Measurements from ENCODE around the gene DIDO1.

DIDO1 gene

DNA sequence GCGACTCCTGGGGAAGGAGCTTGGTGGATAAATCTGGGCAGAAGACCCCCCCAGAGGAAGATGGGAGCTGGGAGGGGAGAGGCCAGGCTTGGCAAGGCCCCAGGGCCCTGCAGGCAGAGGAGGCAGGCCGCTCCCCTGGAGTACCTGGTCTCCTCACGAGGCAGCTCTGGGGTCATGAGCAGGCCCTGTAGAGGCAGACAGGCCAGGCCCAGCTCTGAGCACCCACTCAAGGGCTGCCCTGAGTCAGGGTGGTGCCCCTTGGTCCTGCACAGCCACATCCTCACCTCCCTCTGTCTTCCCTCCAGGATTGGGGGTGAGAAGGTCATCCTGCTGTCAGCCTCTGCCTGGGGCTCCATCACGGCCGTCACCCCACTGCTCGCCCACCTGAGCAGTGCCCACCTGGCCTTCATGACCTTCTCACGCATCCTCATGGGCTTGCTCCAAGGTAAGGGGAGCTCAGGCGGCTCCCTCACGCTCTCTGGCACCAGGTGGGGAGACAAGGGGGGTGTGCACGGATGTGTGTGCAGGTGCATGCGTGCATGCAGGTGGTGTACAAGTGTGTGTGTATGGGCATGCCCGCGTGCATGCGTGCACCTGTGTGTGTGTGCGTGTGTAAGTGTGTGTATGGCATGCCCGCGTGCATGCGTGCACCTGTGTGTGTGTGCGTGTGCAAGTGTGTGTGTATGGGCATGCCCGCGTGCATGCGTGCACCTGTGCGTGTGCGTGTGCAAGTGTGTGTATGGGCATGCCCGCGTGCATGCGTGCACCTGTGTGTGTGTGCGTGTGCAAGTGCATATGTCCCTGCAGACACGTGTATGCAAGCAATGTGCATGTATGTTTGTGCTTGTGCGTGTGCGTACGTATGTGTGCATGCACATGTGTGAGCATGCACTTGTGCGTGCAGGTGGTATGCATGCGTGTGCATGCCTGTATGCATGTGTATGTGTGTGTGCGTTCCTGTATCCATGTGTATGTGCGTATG lies 31.1 kb upstream of the DIDO1 start:
- Mint-ChIP-seq H3K27me3 (no peaks in the 10 kb centered on the region), H3K9me3 (no peaks in the 10 kb centered on the region), H3K27ac (no peak overlapping the region)

DNA sequence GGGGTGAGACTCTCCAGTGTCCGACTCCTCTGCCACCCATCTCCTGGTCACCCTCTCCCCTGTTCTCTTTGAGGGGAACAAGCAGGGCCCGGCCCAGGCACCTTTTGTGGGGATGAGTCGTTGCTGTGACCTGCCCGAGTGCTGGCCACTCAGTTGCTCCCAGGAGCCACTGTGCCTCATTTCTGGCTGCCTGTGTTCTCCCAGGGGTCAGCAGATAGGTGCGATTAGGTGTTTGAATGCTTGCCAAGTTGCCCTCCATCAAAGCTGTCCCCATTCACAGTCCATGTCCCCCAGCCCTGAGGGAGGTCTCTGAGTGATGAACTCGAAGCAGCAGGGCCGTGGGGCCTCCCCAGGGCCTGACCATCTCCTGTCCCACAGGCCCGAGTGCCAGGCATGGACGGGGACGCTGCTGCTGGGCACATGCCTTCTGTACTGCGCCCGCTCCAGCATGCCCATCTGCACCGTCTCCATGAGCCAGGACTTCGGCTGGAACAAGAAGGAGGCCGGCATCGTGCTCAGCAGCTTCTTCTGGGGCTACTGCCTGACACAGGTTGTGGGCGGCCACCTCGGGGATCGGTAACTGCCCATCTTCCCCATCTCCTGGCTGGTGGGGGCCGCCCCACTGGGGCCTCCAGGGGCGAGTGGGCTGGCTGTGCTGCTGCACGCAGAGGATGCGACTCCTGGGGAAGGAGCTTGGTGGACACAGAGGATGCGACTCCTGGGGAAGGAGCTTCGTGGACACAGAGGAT lies 30.3 kb upstream of the DIDO1 start:
- Mint-ChIP-seq H3K27me3 (no peaks in the 10 kb centered on the region), H3K4me3 (no peak overlapping the region), H3K27ac (no peak overlapping the region), H3K4me1 (ENCODE audit: low read depth) (peaks cover 41% of the 10 kb centered on the region), H3K36me3 (ENCODE audit: low read depth) (peaks cover 8% of the 10 kb centered on the region), H3K9me3 (no peaks in the 10 kb centered on the region)

More for the DNA sequence above, 31.1 kb upstream of the DIDO1 start:
- H3K4me3 Mint-ChIP-seq: no peak overlapping the region
- H3K36me3 Mint-ChIP-seq (ENCODE audit: low read depth): peaks cover 8% of the 10 kb centered on the region
- H3K4me1 Mint-ChIP-seq (ENCODE audit: low read depth): peaks cover 37% of the 10 kb centered on the region

DNA sequence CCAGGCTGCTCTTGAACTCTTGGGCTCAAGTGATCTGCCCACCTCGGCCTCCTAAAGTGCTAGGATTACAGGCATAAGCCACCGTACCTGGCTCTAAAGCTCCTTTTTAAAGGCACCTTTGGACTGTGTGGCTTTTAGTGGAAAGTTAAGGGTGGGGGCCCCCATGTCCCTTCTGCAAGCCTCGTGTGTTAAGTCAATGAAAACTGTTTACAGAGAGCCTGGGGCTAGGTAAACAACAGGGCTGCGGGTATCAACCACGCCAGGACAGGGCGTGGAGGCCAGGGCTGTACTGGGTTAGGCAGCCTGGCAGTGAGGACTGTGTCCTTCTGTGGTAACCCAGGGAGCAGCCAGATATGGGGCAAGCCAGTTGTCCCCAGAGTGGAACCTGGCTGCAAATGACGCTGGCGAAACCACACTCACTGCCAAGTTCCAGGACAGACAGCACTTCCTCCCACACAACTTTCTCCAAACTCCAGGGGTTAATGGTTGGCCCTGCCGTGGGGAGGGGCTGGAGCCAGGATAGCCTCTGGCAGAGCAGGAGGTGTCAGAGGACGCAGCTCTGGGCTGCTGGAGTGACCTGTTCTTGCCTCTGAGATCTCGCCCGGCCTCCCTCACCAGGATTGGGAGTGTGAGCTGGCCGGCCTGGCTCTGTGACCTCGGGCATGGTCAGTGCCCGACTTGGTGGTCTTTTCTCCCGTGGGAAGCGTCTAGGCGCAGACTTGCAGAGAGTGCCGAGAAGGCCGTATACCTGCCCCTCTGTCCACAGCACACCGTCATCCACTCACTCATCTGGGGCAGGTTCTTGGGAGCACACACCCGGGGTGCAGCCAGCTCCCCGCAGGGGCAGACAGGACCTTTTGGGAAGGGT lies 29.4 kb upstream of the DIDO1 start:
- no peaks in the 10 kb centered on the region for H3K9me3 Mint-ChIP-seq
- H3K36me3 Mint-ChIP-seq (ENCODE audit: low read depth): peaks cover 13% of the 10 kb centered on the region
- H3K27me3 Mint-ChIP-seq: no peaks in the 10 kb centered on the region
- H3K27ac Mint-ChIP-seq: no peak overlapping the region
- H3K4me3 Mint-ChIP-seq: no peak overlapping the region
- H3K4me1 Mint-ChIP-seq (ENCODE audit: low read depth): peaks cover 45% of the 10 kb centered on the region

DNA sequence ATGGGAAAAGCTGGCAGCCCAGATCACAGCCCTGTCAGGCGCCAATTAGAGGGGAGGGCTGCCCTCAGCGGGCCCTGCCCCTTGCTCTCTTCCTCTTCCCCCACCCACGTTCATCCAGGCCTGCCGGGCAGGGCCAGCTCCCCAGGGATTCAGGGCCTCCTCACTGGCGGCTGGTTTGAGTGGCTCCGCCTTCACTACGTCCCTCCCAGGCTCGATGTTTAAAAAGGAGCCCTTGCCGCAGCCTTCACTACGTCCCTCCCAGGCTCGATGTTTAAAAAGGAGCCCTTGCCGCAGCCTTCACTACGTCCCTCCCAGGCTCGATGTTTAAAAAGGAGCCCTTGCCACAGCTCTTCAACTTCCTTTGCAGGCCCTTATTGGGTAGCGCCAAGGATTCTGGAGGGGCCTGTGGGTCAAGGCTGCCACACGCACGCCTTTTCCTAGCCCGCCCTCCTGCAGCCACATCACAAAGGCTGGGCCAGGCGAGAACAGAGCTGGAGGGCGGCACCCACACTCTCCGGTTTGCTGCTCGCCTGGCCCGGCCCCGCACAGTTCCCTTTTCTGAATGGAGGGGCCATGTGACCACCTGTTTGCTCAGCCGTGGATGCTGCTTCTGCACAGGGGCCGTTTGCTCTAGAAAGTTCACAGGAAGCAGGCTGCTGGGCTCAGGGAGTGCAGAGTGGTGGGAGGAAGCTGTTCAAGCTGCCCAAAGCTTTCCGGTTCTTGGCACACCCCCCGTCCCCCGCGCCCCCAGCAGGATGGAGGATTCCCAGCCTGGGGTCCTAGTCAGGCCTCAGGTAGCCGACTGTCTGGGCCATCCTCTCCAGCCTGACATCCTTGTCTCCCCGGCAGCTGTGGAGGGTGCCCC lies 27.8 kb upstream of the DIDO1 start:
- Mint-ChIP-seq H3K4me3 (peak overlapping the region; percentile 84), H3K27ac (peak overlapping the region; percentile 65), H3K4me1 (ENCODE audit: low read depth) (peaks cover 37% of the 10 kb centered on the region)

DNA sequence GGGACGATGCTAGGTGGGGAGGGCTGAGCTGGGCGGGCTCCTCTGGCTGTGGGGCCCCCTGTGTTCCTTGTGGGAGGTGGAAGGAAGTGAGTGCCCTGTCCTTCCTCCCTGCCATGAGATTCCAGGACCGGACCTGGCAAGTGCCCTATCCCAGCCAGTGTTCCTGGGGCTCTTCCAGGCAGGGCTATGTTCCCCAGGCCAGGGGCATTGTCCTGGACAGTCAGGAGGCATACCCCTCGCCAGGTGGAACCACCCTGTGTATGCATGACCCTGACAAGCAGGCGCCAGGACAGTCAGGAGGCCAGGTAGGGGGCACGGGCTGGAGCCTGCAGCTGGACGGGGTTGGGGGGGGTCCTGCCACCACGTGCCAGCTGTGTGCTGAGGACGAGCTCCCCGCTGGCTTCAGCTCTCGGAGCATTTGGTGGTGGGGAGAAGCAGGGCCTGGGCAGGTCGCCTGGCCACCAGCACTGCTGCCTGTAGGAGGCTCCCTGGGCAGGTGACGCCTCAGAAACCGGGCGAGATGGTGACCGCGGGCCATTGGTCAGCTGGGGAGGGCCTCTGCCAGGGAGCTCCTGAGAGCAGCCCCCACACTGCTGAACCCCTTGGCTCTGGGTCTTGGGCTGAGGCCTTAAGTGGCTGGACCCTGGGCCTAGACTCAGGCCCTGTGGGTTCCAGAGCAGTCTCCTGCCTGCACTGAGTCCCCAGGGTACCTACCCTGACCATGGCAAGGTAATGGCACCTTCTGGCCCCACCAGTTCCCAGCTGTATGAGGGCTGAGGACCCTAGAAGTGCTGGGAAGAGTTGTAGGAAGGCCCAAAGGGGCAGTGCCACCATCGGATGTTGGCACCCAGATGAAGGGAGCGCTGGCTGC lies 26.9 kb upstream of the DIDO1 start:
- peaks cover 33% of the 10 kb centered on the region for H3K36me3 Mint-ChIP-seq (ENCODE audit: low read depth)
- H3K27ac Mint-ChIP-seq: peak overlapping the region; percentile 65
- H3K4me3 Mint-ChIP-seq: peak overlapping the region; percentile 84
- H3K27me3 Mint-ChIP-seq: no peaks in the 10 kb centered on the region
- no peaks in the 10 kb centered on the region for H3K9me3 Mint-ChIP-seq
- H3K4me1 Mint-ChIP-seq (ENCODE audit: low read depth): peaks cover 30% of the 10 kb centered on the region

More for the DNA sequence above, 27.8 kb upstream of the DIDO1 start:
- no peaks in the 10 kb centered on the region for H3K9me3 Mint-ChIP-seq
- no peaks in the 10 kb centered on the region for H3K27me3 Mint-ChIP-seq
- peaks cover 24% of the 10 kb centered on the region for H3K36me3 Mint-ChIP-seq (ENCODE audit: low read depth)

DNA sequence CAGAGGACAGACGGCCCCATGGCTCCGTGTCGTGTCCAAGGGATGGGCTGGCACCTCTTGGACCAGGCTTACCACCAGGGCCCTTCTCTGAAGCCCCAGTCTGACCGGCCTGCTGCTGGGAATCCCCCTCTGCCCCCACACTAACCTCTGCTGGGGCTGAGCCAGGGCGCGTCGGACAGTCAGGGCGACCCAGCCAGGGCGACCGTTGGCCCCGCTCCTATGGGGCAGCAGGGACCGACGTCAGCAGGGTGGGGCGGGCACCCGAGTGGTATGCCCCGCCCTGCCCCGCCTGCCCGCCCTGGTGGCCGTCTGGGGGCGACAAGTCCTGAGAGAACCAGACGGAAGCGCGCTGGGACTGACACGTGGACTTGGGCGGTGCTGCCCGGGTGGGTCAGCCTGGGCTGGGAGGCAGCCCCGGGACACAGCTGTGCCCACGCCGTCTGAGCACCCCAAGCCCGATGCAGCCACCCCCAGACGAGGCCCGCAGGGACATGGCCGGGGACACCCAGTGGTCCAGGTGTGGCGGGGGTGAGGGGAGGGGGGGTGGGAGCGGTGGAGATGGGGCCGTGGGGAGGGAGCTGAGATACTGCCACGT lies 26.2 kb upstream of the DIDO1 start, which contains the start of gene SLC17A9:
Gene SLC17A9 (plus strand): TSS at position 337 of the 595 bp plus-strand sequence. CDS start 122 bp downstream, at position 459.
- H3K36me3 Mint-ChIP-seq (ENCODE audit: low read depth): peaks cover 36% of the 10 kb centered on the region
- peak within 1 kb of the TSS; percentile 71 for H3K27ac Mint-ChIP-seq
- peak within 1 kb of the TSS; percentile 84 for H3K4me3 Mint-ChIP-seq
- H3K4me1 Mint-ChIP-seq (ENCODE audit: low read depth): peaks cover 26% of the 10 kb centered on the region
- no peaks in the 10 kb centered on the region for H3K27me3 Mint-ChIP-seq
- no peaks in the 10 kb centered on the region for H3K9me3 Mint-ChIP-seq

DNA sequence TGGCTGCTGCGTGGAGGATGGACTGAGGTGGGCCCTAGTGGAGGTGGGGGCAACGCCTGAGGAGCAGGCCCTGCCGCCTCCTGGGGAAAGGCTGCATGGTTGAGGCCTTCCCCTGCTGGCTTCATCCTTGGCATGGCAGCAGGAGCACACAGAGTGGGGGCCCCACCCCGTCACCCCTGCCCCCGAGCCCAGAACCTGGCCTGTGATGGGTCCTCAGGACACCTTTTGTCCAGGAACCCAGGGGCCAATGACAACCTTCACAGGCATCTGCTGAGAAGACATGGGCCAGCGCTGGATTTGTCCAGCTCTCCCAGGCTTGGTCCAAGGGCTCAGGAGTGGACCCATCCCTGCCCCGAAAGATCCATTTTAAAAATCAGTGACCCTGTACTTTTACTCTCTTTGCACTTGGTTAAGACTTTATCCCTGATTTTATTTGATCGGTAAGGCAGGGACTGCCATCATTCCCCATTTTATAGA lies 25.6 kb upstream of the DIDO1 start:
- Mint-ChIP-seq H3K27me3 (no peaks in the 10 kb centered on the region), H3K36me3 (ENCODE audit: low read depth) (peaks cover 41% of the 10 kb centered on the region), H3K27ac (peak overlapping the region; percentile 71), H3K9me3 (no peaks in the 10 kb centered on the region), H3K4me3 (peak overlapping the region; percentile 84), H3K4me1 (ENCODE audit: low read depth) (peaks cover 26% of the 10 kb centered on the region)

DNA sequence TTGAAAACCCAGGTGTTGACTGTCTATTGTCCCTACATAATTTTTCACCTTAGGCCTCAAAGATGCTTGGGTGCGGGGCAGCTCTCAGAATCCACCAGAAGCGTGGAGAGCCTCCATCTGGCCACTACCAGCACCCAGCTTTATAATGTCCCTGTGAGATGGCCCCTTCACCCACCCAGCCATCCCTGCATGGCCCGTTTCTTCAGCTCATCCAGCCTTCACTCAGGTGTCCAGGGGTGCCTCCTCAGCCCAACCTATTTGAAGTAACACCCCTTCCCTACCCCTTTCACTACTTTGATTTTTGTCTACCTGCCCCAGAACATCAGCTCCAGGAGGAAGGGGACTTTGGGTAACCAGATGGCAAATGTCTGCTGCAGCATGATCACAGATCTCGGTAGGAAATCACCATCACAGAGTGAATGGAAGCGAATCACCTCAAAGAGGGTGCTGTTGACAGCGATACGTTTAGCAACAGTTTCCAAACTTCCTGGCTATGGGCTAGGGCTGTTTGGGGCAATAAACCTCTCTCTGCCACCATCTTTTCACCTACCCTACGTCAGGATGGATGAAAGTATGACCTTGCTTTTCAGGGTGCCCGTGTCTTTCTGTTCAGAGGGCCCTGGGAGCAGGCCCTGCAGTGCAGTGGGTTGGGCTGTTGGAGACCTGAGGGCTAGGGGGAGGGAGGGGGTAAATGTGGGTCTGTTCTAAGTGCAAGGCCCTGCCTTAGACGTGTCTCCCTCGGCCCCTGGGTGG lies 25.0 kb upstream of the DIDO1 start:
- peaks cover 48% of the 10 kb centered on the region for H3K36me3 Mint-ChIP-seq (ENCODE audit: low read depth)
- H3K9me3 Mint-ChIP-seq: no peaks in the 10 kb centered on the region
- H3K27ac Mint-ChIP-seq: no peak overlapping the region
- no peaks in the 10 kb centered on the region for H3K27me3 Mint-ChIP-seq
- H3K4me1 Mint-ChIP-seq (ENCODE audit: low read depth): peaks cover 26% of the 10 kb centered on the region
- peak overlapping the region; percentile 37 for H3K4me3 Mint-ChIP-seq

DNA sequence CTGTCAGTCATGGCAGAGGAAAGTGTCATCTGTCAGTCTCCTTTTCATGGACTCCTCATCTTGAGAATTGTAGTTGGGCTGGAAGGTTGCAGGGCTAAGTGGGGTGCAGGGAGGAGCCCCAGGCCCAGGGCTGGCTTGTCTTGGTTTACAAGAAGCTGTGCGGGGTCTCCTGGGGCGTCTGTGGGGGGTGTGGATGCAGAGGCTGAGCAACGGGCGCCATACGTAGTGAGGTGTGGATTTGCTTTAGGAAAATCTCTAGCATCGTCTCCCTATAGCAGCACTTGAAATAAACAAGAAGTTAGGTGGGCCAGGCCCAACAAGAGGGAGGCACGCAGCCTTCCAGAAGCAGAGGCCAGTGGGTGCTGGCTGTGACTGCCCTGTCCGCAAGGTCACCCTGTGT lies 24.4 kb upstream of the DIDO1 start:
- no peak overlapping the region for H3K27ac Mint-ChIP-seq
- peaks cover 52% of the 10 kb centered on the region for H3K36me3 Mint-ChIP-seq (ENCODE audit: low read depth)
- no peaks in the 10 kb centered on the region for H3K9me3 Mint-ChIP-seq
- no peak overlapping the region for H3K4me3 Mint-ChIP-seq
- H3K27me3 Mint-ChIP-seq: no peaks in the 10 kb centered on the region
- peaks cover 26% of the 10 kb centered on the region for H3K4me1 Mint-ChIP-seq (ENCODE audit: low read depth)

DNA sequence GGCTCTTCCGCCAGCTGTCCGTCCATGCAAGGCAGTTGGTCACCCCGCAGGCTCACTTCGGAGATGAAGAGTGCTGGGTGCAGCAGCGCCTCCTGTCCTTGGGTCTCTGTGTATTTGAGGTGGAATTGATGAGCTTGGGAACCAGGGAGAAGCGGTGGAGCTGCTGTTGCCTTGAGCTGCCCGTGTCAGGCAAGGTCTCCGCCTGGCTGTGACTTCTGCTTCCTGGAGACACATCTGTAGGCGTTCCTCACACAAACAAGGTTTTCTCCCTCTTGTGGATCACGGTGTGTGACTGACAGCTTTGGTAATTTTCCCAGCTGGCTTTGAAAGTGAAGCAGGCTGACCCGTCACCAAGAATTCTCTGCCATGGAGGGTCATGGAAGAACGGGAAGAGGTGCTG lies 23.7 kb upstream of the DIDO1 start:
- Mint-ChIP-seq H3K27me3 (no peaks in the 10 kb centered on the region), H3K9me3 (no peaks in the 10 kb centered on the region), H3K27ac (no peak overlapping the region), H3K4me1 (ENCODE audit: low read depth) (peaks cover 26% of the 10 kb centered on the region), H3K36me3 (ENCODE audit: low read depth) (peaks cover 57% of the 10 kb centered on the region), H3K4me3 (no peak overlapping the region)

DNA sequence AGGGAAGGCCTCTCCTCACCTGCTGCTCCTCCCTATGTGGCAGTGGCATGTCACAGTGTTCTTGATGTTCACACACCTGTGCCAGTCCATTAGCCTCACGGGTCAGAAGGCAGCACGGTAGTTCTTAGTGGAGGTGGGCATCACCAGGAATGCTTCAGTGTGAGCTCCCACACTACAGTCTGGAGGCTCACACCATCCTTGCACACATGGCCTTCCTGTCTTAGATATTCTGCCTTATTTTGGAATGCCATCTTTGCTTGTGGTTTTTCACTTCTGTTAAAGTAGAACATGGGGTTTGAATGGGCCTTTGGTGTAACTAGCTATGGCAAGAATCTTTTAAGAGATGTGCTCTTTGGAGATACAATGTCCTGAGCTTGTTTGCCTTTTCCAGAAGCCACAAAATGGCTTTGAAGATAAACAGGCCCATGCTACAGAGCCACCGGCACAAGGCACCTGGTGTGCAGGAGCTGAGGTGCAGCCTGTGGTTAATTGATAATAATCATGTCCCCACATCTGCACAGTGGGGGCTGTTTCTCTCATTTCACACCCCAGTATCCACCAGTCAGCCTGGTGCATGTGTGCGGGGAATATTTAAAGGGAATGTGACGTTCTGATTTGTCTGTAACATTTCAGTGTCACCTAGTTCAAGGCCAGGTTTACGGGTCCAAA lies 23.0 kb upstream of the DIDO1 start:
- H3K9me3 Mint-ChIP-seq: no peaks in the 10 kb centered on the region
- peaks cover 24% of the 10 kb centered on the region for H3K4me1 Mint-ChIP-seq (ENCODE audit: low read depth)
- no peak overlapping the region for H3K27ac Mint-ChIP-seq
- H3K4me3 Mint-ChIP-seq: no peak overlapping the region
- no peaks in the 10 kb centered on the region for H3K27me3 Mint-ChIP-seq
- peaks cover 64% of the 10 kb centered on the region for H3K36me3 Mint-ChIP-seq (ENCODE audit: low read depth)
